GM19099 (cell line): ENCODE measurements around the gene GOLIM4.

Experiments
- POLR2A ChIP-seq: IDR thresholded peaks from 3 replicates; pipeline ENCODE4 v1.6.1; 2011; ENCODE audit warnings: low read depth; ENCODE audit not compliant: insufficient read length; ENCODE audit errors: extremely low read depth

Gene GOLIM4

GRCh38 chr3:168021737-168022450 is 73.8 kb downstream of the GOLIM4 start:
- no peak for TF ChIP-seq POLR2A

- no peak for TF ChIP-seq POLR2A
These were observed 89.1 kb downstream of the GOLIM4 start for GRCh38 chr3:168006584-168006983.

- no peak for TF ChIP-seq POLR2A
These were observed 91.8 kb downstream of the GOLIM4 start for GRCh38 chr3:168003911-168004310.

GRCh38 chr3:168002786-168003368 is 92.8 kb downstream of the GOLIM4 start:
- no peak for TF ChIP-seq POLR2A

- TF ChIP-seq POLR2A: no peak
These were observed 94.5 kb downstream of the GOLIM4 start for GRCh38 chr3:168001244-168001643.

- TF ChIP-seq POLR2A: no peak
These were observed 97.5 kb downstream of the GOLIM4 start for GRCh38 chr3:167998253-167998652.

GRCh38 chr3:167996514-167996913 is 99.2 kb downstream of the GOLIM4 start:
- no peak for TF ChIP-seq POLR2A

GRCh38 chr3:167992381-167992780 is 103.3 kb downstream of the GOLIM4 start:
- no peak for TF ChIP-seq POLR2A

- no peak for TF ChIP-seq POLR2A
These were observed 104.5 kb downstream of the GOLIM4 start for GRCh38 chr3:167991213-167991612.

GRCh38 chr3:167989999-167990398 is 105.7 kb downstream of the GOLIM4 start:
- no peak for TF ChIP-seq POLR2A

GRCh38 chr3:167989066-167989465 is 106.7 kb downstream of the GOLIM4 start:
- no peak for TF ChIP-seq POLR2A

- TF ChIP-seq POLR2A: no peak
These were observed 112.1 kb downstream of the GOLIM4 start for GRCh38 chr3:167983583-167983982.

GRCh38 chr3:167978486-167978885 is 117.2 kb downstream of the GOLIM4 start:
- TF ChIP-seq POLR2A: no peak

- TF ChIP-seq POLR2A: no peak
These were observed 117.7 kb downstream of the GOLIM4 start for GRCh38 chr3:167978071-167978470.

GRCh38 chr3:167976516-167977361 is 119.0 kb downstream of the GOLIM4 start:
- no peak for TF ChIP-seq POLR2A

- no peak for TF ChIP-seq POLR2A
These were observed 121.8 kb downstream of the GOLIM4 start for GRCh38 chr3:167973901-167974300.
